HG03135 (cell line): Measurements from ENCODE around the gene PADI4.

Experiments
- ATAC-seq: cut with Tn5 transposase; IDR thresholded peaks from one replicate; pipeline ENCODE4 v1.9.1; 2021; ENCODE audit warnings: mild to moderate bottlenecking, moderate library complexity; ENCODE audit not compliant: unreplicated experiment

The PADI4 gene, protein sequence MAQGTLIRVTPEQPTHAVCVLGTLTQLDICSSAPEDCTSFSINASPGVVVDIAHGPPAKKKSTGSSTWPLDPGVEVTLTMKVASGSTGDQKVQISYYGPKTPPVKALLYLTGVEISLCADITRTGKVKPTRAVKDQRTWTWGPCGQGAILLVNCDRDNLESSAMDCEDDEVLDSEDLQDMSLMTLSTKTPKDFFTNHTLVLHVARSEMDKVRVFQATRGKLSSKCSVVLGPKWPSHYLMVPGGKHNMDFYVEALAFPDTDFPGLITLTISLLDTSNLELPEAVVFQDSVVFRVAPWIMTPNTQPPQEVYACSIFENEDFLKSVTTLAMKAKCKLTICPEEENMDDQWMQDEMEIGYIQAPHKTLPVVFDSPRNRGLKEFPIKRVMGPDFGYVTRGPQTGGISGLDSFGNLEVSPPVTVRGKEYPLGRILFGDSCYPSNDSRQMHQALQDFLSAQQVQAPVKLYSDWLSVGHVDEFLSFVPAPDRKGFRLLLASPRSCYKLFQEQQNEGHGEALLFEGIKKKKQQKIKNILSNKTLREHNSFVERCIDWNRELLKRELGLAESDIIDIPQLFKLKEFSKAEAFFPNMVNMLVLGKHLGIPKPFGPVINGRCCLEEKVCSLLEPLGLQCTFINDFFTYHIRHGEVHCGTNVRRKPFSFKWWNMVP

DNA sequence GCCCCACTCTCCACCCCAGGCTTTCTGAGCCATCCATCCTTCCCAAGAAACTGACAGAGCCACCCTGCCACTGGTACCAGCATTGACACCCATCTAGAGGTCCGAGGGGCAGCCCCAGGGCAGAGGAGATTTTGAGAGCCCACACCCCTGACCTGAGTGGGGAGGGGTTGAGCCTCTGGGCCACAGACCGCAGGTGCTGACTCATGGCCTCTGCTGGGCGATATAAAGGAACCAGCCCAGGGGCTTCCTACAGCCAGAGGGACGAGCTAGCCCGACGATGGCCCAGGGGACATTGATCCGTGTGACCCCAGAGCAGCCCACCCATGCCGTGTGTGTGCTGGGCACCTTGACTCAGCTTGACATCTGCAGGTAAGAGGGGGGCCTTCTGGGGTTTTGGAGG is at the start of gene PADI4:
PADI4 (plus strand) TSS at position 252 of the 400 bp plus-strand sequence; CDS start at position 278, 26 bp downstream.
- ATAC-seq: no peak

GRCh38 chr1:17258758-17259130 is 49.3 kb upstream of the PADI4 start:
- ATAC-seq: no peak

DNA sequence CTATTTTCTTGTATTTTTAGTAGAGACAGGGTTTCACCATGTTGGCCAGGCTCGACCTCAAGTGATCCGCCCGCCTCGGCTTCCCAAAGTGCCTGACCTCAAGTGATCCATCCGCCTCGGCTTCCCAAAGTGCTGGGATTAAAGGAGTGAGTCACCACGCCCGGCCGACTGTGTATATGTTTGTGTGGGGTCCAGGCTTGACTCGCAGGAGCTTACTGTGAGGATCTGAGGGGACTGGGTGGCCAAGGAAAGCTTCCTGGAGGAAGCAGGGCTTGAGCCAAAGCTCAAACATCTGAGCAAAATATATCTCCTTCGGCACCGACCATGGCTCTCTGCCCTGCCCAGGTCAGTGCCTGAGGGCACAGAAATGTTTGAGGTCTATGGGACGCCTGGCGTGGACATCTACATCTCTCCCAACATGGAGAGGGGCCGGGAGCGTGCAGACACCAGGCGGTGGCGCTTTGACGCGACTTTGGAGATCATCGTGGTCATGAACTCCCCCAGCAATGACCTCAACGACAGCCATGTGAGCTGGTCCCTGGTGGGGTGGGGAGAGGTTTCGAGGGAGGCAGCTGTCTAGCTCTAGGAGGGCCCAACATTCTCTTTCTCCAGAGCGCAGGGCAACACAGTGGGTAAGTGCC is 48.6 kb upstream of the PADI4 start:
- ATAC-seq: no peak

GRCh38 chr1:17260264-17260663 is 47.7 kb upstream of the PADI4 start:
- no peak for ATAC-seq

- ATAC-seq: no peak
Observed at GRCh38 chr1:17260738-17261137, 47.3 kb upstream of the PADI4 start.

DNA sequence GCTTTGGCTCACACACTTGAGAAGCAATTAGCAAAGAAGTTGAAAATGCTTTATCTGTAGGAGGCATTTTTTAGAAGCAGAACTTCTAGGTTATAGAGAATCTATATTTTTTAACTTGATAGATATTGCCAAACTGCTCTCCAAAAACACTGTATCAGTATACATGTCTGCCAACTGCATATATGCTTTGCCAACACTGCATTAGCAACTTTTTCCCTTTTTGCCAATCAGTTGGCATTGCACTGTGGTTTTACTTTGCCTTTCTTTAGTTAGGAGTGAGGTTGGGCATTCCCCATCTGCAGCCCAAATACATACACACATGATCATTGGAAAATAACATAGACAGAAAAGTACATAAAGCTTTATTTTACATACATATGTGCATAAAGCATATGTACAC is 44.1 kb upstream of the PADI4 start:
- ATAC-seq: no peak

- no peak for ATAC-seq
Observed at GRCh38 chr1:17264470-17264869, 43.5 kb upstream of the PADI4 start.

DNA sequence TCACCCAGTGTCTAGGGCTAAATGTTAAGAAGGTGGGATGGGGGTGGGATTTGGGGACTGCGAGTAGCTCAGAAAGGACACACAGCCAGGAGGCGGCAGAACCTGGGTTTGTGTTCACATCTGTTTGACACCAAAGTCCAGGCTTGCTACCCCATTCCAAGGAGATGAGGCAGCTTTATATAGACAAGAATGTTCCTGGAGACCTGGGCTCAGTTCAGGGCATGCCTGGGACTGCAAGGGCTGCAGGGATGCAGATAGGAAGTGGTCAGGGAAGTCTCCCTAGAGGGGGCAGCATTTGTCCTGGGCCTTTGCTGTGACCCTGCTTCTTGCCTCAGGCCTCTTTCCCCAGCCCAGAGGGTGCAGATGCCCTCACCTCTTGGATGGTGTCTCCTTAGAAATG is 42.8 kb upstream of the PADI4 start:
- ATAC-seq: no peak

- no peak for ATAC-seq
Observed at GRCh38 chr1:17265950-17266349, 42.0 kb upstream of the PADI4 start.

DNA sequence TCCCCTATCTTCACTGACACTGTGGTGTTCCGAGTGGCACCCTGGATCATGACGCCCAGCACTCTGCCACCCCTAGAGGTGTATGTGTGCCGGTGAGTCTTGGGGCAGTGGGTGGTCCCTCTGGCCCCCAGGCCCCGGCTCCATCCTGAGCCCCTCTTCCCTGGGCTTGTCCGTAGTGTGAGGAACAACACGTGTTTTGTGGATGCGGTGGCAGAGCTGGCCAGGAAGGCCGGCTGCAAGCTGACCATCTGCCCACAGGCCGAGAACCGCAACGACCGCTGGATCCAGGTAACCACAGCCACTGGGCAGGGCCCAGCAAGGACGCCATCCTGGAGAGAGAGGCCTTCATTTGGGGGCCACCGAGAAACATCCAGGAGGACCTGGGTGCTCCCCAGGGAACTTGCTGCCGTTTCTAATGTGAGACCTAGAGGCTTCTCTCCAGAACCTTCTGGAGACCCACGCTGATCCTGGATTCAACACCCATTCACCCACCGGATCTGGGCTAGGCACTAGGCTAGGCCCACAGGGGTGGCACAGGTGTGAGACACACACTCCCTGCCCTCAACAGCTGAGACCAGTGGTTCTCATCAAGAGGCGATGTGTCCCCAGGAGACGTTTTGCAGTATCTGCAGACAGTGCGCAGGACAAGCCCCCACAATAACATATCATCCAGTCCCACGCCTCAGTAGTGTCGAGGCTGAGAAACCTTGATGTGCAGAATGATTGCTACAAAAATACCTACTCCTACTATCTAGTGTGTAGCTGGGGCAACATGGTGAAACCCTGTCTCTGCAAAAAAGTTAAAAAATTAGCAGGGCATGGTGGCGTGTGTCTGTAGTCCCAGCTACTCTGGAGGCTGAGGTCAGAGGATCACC is 36.9 kb upstream of the PADI4 start:
- no peak for ATAC-seq

- ATAC-seq: no peak
Observed at GRCh38 chr1:17272066-17272465, 35.9 kb upstream of the PADI4 start.

DNA sequence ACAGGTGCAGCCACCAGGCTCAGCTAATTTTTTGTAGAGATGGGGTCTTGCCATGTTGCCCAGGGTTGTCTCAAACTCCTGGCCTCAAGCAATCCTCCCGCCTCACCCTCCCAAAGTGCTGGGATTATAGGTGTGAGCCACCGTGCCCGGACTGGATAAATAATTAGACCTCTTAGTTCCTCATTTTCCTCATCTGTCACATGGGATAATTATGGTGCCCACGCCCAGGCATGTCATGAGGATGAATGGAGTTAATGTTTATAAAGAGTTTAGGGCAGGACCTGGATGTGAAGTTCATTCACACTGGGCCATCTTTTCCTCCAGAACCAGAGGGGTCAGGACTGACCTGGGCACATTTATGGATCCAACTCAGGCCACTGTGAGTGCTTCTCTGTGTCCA is 35.4 kb upstream of the PADI4 start:
- no peak for ATAC-seq

- ATAC-seq: no peak
Observed at GRCh38 chr1:17273096-17273495, 34.9 kb upstream of the PADI4 start.

- no peak for ATAC-seq
Observed at GRCh38 chr1:17274186-17275170, 33.5 kb upstream of the PADI4 start.

DNA sequence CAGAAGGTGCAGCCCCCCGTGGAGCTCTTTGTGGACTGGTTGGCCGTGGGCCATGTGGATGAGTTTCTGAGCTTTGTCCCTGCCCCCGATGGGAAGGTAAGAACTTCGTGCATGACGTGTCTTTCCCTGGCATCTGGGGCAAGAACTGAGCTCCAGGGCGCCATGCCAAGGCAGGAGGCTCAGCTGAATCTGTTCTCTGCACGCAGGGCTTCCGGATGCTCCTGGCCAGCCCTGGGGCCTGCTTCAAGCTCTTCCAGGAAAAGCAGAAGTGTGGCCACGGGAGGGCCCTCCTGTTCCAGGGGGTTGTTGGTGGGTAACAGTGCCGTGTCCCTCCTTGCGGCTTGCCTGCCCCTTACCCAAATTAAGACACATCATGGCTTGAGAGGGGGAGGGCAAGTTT is 31.4 kb upstream of the PADI4 start:
- no peak for ATAC-seq

GRCh38 chr1:17277511-17278159 is 30.4 kb upstream of the PADI4 start:
- ATAC-seq: no peak

- no peak for ATAC-seq
Observed at GRCh38 chr1:17278996-17279830, 28.8 kb upstream of the PADI4 start.

DNA sequence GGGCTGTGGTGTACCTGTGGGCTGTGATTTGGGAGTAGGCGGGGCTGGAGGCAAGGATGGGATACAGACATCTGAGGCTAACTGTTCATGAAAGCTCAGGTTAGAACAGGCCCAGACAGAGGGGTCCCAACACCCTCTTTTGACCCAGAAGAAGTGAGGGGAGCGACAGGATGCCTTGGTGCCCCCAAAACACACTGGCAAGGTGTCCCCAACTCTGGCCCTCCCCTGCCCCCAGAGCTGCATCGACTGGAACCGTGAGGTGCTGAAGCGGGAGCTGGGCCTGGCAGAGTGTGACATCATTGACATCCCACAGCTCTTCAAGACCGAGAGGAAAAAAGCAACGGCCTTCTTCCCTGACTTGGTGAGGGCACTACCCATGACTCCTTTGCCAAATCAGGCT is 27.6 kb upstream of the PADI4 start:
- ATAC-seq: no peak
